K562 (cell line): Measurements from ENCODE around the gene BCL10. TPM values are rescaled to one million over a fixed set of nuclear protein-coding genes. Genes with fewer than 3 reads are reported as not detected.

Experiments used
- ATAC-seq: fragments of 200-7000 bp; cut with Tn5 transposase; 3 replicates; pipeline ENCODE4 v1.9.1; 2020; ENCODE audit warnings: moderate library complexity
- BruUV-seq: library from RNA; stranded (reverse); fragments of 400-500 nt; replicated peaks from 2 replicates; lab custom pipeline; 2021; lab: Mats Ljungman, UMichigan
- CTCF ChIA-PET: fragments of 300-600 bp; formaldehyde crosslinking; extraction: SDS; loops from one replicate; lab custom pipeline; 2021; ENCODE audit warnings: low intra/inter-chr PET ratio; lab: Yijun Ruan, JAX
- POLR2A ChIA-PET: fragments of 300-600, 350-650 bp; sonication (Branson Sonifier 250); formaldehyde crosslinking; extraction: SDS; loops from one replicate; lab custom pipeline; 2021; ENCODE audit warnings: antibody characterized with exemption, inconsistent platforms; lab: Yijun Ruan, JAX
- DNase-seq, 4 experiments: peaks; one replicate each; pipeline versions ENCODE4 v3.0.0 to v3.0.0-alpha.2; 2011 to 2018; ENCODE audit warnings: low spot score in 3 of 4, mixed read lengths in 3 of 4; ENCODE audit errors: extremely low read depth in 1 of 4
- FAIRE-seq: peaks from 2 replicates; lab custom pipeline; 2011; peaks lifted over from hg19 to GRCh38; lab: Jason Lieb, UNC
- H2AFZ ChIP-seq: 2 replicates; pipeline ENCODE4 v1.6.0; 2011; ENCODE audit warnings: low read depth, low read length, control low read depth, inconsistent platforms
- H3K27ac ChIP-seq: fragments of 200-600 bp; 3 replicates; pipeline ENCODE4 v1.8.0; 2011; ENCODE audit warnings: low read depth, mild to moderate bottlenecking, control low read depth, inconsistent platforms, low read length, moderate library complexity, mixed read lengths; ENCODE audit errors: extremely low read depth
- H3K27me3 ChIP-seq, 2 experiments: fragments of 300-600 bp in 1 of 2; 2 replicates in 1 of 2; 3 replicates in 1 of 2; pipeline versions ENCODE4 v1.6.0 to v1.8.0; 2011; ENCODE audit warnings: inconsistent platforms in 2 of 2, low read length in 2 of 2, mild to moderate bottlenecking in 1 of 2, mixed read lengths in 1 of 2, moderate library complexity in 1 of 2; ENCODE audit not compliant: control insufficient read depth in 2 of 2, insufficient read depth in 2 of 2
- H3K36me3 ChIP-seq: fragments of 300-600 bp; 3 replicates; pipeline ENCODE4 v1.8.0; 2011; ENCODE audit warnings: mild to moderate bottlenecking, low read length, inconsistent platforms; ENCODE audit not compliant: control insufficient read depth, insufficient read depth
- H3K4me1 ChIP-seq, 2 experiments: fragments of 200-600 bp in 1 of 2; replicated peaks in 1 of 2; 2 replicates in 1 of 2; 3 replicates in 1 of 2; pipeline versions ENCODE4 v1.5.1 to v1.8.0; 2011; ENCODE audit warnings: inconsistent platforms in 2 of 2, low read length in 2 of 2, mild to moderate bottlenecking in 1 of 2, mixed read lengths in 1 of 2, moderate library complexity in 1 of 2; ENCODE audit not compliant: control insufficient read depth in 2 of 2, insufficient read depth in 2 of 2
- H3K4me2 ChIP-seq: 2 replicates; pipeline ENCODE4 v1.6.1; 2011; ENCODE audit warnings: low read length, control low read depth, inconsistent platforms, mixed read lengths; ENCODE audit not compliant: insufficient read depth
- H3K4me3 ChIP-seq: fragments of 200-600 bp; sonication (generic), shearing (Covaris generic); 2 replicates; pipeline ENCODE4 v1.5.1; 2016; ENCODE audit warnings: control low read depth, inconsistent platforms
- H3K79me2 ChIP-seq: fragments of 200-600 bp; 3 replicates; pipeline ENCODE4 v1.8.0; 2011; ENCODE audit warnings: low read length, inconsistent platforms; ENCODE audit not compliant: control insufficient read depth, insufficient read depth
- H3K9ac ChIP-seq, 2 experiments: 2 replicates each; pipeline versions ENCODE4 v1.6.0 to v1.6.1; 2011; ENCODE audit warnings: low read depth in 2 of 2, low read length in 2 of 2, control low read depth in 1 of 2, inconsistent platforms in 1 of 2, mild to moderate bottlenecking in 1 of 2, mixed read lengths in 1 of 2; ENCODE audit not compliant: insufficient read depth in 1 of 2
- H3K9me1 ChIP-seq: one replicate; pipeline ENCODE4 v1.6.0; 2011; ENCODE audit warnings: inconsistent platforms, mild to moderate bottlenecking, low read length, moderate library complexity; ENCODE audit not compliant: control insufficient read depth, insufficient read depth
- H3K9me3 ChIP-seq: replicated peaks from 2 replicates; pipeline ENCODE4 v1.5.1; 2011; ENCODE audit warnings: low read depth, low read length, inconsistent platforms; ENCODE audit not compliant: control insufficient read depth, insufficient read depth
- H4K20me1 ChIP-seq: replicated peaks from 2 replicates; pipeline ENCODE4 v1.6.1; 2011; ENCODE audit warnings: low read length, inconsistent platforms, mixed read lengths; ENCODE audit not compliant: control insufficient read depth, insufficient read depth
- ARNT ChIP-seq, 2 experiments: fragments of 450-650 bp; IDR thresholded peaks; 2 replicates each; pipeline ENCODE4 v1.6.1; 2016; ENCODE audit warnings: mild to moderate bottlenecking in 1 of 2
- CHCHD3 ChIP-seq: fragments of 250-450 bp; sonication (Bioruptor Pico); IDR thresholded peaks from 2 replicates; pipeline ENCODE4 v2.1.2; 2022; ENCODE audit warnings: mild to moderate bottlenecking
- ETV1 ChIP-seq: fragments of 450-650 bp; conservative IDR thresholded peaks from 2 replicates; pipeline ENCODE4 v1.6.1; 2016; ENCODE audit warnings: missing genetic modification characterization, control low read depth, low read depth, missing compliant biosample characterization
- FOXJ3 ChIP-seq: sonication (generic); formaldehyde crosslinking; IDR thresholded peaks from 2 replicates; pipeline ENCODE4 v1.4.0; 2020; ENCODE audit warnings: mild to moderate bottlenecking, missing genetic modification reagents
- MECOM ChIP-seq: fragments of 250-450 bp; sonication (Bioruptor Pico); IDR thresholded peaks from 2 replicates; pipeline ENCODE4 v1.8.0; 2022; ENCODE audit warnings: inconsistent platforms
- NR3C1 ChIP-seq: sonication (generic); formaldehyde crosslinking; IDR thresholded peaks from 2 replicates; pipeline ENCODE4 v1.8.1; 2022; ENCODE audit warnings: missing genetic modification reagents
- PHF8 ChIP-seq: fragments of 200-600 bp; sonication (generic); IDR thresholded peaks from 2 replicates; pipeline ENCODE4 v1.6.1; 2012; ENCODE audit warnings: mixed run types, mild to moderate bottlenecking, inconsistent platforms, low read length, moderate library complexity, borderline replicate concordance
- PYGO2 ChIP-seq: fragments of 450-650 bp; IDR thresholded peaks from 2 replicates; pipeline ENCODE4 v1.6.1; 2016; ENCODE audit warnings: mild to moderate bottlenecking, missing genetic modification characterization, moderate library complexity, missing compliant biosample characterization
- RUNX1 ChIP-seq: sonication (generic); IDR thresholded peaks from 2 replicates; pipeline ENCODE4 v1.6.1; 2016; ENCODE audit warnings: antibody characterized with exemption, low read depth
- ZC3H4 ChIP-seq: sonication (generic); formaldehyde crosslinking; IDR thresholded peaks from 2 replicates; pipeline ENCODE4 v1.9.0; 2021; ENCODE audit warnings: missing genetic modification reagents, borderline replicate concordance
- ZFP1 ChIP-seq: fragments of 450-650 bp; formaldehyde crosslinking; IDR thresholded peaks from 2 replicates; pipeline ENCODE4 v1.4.0; 2020; ENCODE audit warnings: mild to moderate bottlenecking, mixed read lengths
- ZNF217 ChIP-seq: sonication (generic); formaldehyde crosslinking; IDR thresholded peaks from 2 replicates; pipeline ENCODE4 v1.8.0; 2022; ENCODE audit warnings: mild to moderate bottlenecking, missing genetic modification reagents
- ZNF316 ChIP-seq: fragments of 450-650 bp; IDR thresholded peaks from 2 replicates; pipeline ENCODE4 v1.6.1; 2016
- ZNF561 ChIP-seq: fragments of 450-650 bp; formaldehyde crosslinking; conservative IDR thresholded peaks from 2 replicates; pipeline ENCODE4 v1.4.0; 2020; ENCODE audit warnings: mild to moderate bottlenecking, moderate library complexity
- ZNF584 ChIP-seq: fragments of 200-800 bp; sonication (Bioruptor generic); IDR thresholded peaks from 2 replicates; pipeline ENCODE4 v1.6.1; 2016; ENCODE audit warnings: low read depth, mild to moderate bottlenecking, missing genetic modification characterization, missing compliant biosample characterization
- ZNF75A ChIP-seq: fragments of 450-650 bp; formaldehyde crosslinking; IDR thresholded peaks from 2 replicates; pipeline ENCODE4 v1.4.0; 2020; ENCODE audit warnings: mild to moderate bottlenecking
- ZNF76 ChIP-seq: fragments of 250-450 bp; sonication (Bioruptor Pico); IDR thresholded peaks from 2 replicates; pipeline ENCODE4 v1.4.0; 2020; ENCODE audit warnings: mild to moderate bottlenecking, moderate library complexity, borderline replicate concordance
- WGBS: fragments of 100-300 bp; shearing (Covaris generic); methylation state at CpG from one replicate; pipeline ENCODE4 v1.1.6; 2016; ENCODE audit warnings: low coverage, mixed read lengths; ENCODE audit not compliant: insufficient coverage; ENCODE audit errors: missing lambda C conversion rate; 5-methylcytosine and 5-hydroxymethylcytosine counted together
- in situ Hi-C: fragments of 300-500 bp; cut with MboI; formaldehyde crosslinking; loops from 4 replicates; pipeline ENCODE4 v1.15.0; 2018; ENCODE audit warnings: inconsistent platforms, mixed read lengths
- intact Hi-C: fragments of 100-400 bp; cut with micrococcal nuclease; formaldehyde crosslinking; loops from 2 replicates; pipeline ENCODE4 v1.14.2; 2022
- polyA plus RNA-seq, 8 experiments: library from polyadenylated mRNA; depleted of rRNA in 4 of 8; stranded (reverse) in 5 of 8; unstranded in 3 of 8; fragments of >200 nt; fragmentation: Nextera tagmentation in 2 of 8; fragmentation: Illumina TruSeq in 1 of 8; extraction: Ambion mirVana in 2 of 8; extraction: Trizol in 1 of 8; gene quantifications; 2 replicates each; pipeline versions ENCODE4 v1.2.1 to v1.2.3, GENCODE V29; 2011 to 2014; ENCODE audit warnings: inconsistent platforms in 1 of 8, missing spikeins in 1 of 8
- total RNA-seq, 7 experiments: library from RNA; depleted of rRNA in 6 of 7; stranded (reverse); fragments of >200 nt in 6 of 7; fragmentation: Illumina TruSeq in 2 of 7; extraction: Trizol in 2 of 7; gene quantifications; 2 replicates each; pipeline versions ENCODE4 v1.2.1 to v1.2.3, GENCODE V29; 2011 to 2021; ENCODE audit warnings: low replicate concordance in 1 of 7
- TF ChIP-seq, protein P1 (sequence below): fragments of 250-450 bp; sonication (Bioruptor Pico); IDR thresholded peaks from 2 replicates; pipeline ENCODE4 v1.8.0; 2021; ENCODE audit warnings: moderate library complexity, mild to moderate bottlenecking, inconsistent platforms
- TF ChIP-seq, protein P2 (sequence below): sonication (generic); formaldehyde crosslinking; IDR thresholded peaks from 2 replicates; pipeline ENCODE4 v1.4.0; 2020; ENCODE audit warnings: mild to moderate bottlenecking, missing genetic modification reagents
- TF ChIP-seq, protein P3 (sequence below): sonication (generic); formaldehyde crosslinking; IDR thresholded peaks from 2 replicates; pipeline ENCODE4 v1.8.1; 2022; ENCODE audit warnings: missing genetic modification reagents

Gene BCL10
- total and polyA plus RNA-seq, 9 of the 15 experiments (the other 6 are each of a cell fraction or from before 2014, with no cell fraction given) = 8.0 to 19.4 (median 12.3) TPM

DNA sequence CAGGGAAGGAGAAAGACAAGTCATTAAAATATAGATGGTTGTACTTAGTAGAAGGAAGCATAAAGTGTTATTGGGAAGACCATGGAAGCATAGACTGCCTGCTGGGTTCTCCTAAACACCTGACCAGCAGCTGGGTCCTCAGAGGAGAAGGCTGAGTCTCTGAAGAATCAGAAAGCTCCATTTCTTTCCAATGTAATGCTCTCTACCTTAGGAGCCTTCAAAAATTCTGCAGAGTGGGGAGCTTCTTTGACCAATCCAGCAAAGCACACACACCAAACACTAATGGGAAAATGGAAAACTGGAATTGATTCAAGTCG lies 21.1 kb upstream of the BCL10 start:
- no TSS peak for BruUV-seq
- POLR2A ChIA-PET = no interaction called here
- DNase-seq (no peak), FAIRE-seq (no peak), ATAC-seq (no peak)
- H3K27ac ChIP-seq = no peak overlapping the region
- no peak overlapping the region; the same call in 1 of the 2 replicates for H2AFZ ChIP-seq
- H3K36me3 ChIP-seq = no peaks in the 10 kb centered on the region
- H3K9me3 ChIP-seq = no peaks in the 10 kb centered on the region
- H3K4me1 ChIP-seq = no peaks in the 10 kb centered on the region
- intact Hi-C loops (no loop called here), in situ Hi-C loops (no loop called here)
- H3K4me2 ChIP-seq = no peak overlapping the region
- CTCF ChIA-PET = no interaction called here
- 0% methylated on average over 1 of the region's 1 CpG for WGBS
- H3K27me3 ChIP-seq = peaks cover 4 to 12% of the 10 kb centered on the region in 2 experiments; a peak in 3 of 5 replicates
- no peaks in the 10 kb centered on the region for H4K20me1 ChIP-seq
- TF ChIP-seq PYGO2 (tag) (no peak), CHCHD3 (CRISPR knock-in tag) (no peak), ZNF316 (no peak), MECOM (CRISPR knock-in tag) (no peak), ZC3H4 (CRISPR knock-in tag) (no peak), ZNF75A (CRISPR knock-in tag) (no peak), RUNX1 (no peak), ZFP1 (CRISPR knock-in tag) (no peak), PHF8 (no peak), NR3C1 (no peak), ETV1 (tag) (no peak), ZNF584 (no peak), ARNT (IDR thresholded peaks at IDR 0.05) (no peak), FOXJ3 (CRISPR knock-in tag) (no peak), ZNF217 (CRISPR knock-in tag) (no peak), ZNF561 (CRISPR knock-in tag) (no peak), ZNF76 (CRISPR knock-in tag) (no peak)
- TF ChIP-seq, protein P1, sequence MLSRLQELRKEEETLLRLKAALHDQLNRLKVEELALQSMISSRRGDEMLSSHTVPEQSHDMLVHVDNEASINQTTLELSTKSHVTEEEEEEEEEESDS = no peak
- TF ChIP-seq, protein P2, sequence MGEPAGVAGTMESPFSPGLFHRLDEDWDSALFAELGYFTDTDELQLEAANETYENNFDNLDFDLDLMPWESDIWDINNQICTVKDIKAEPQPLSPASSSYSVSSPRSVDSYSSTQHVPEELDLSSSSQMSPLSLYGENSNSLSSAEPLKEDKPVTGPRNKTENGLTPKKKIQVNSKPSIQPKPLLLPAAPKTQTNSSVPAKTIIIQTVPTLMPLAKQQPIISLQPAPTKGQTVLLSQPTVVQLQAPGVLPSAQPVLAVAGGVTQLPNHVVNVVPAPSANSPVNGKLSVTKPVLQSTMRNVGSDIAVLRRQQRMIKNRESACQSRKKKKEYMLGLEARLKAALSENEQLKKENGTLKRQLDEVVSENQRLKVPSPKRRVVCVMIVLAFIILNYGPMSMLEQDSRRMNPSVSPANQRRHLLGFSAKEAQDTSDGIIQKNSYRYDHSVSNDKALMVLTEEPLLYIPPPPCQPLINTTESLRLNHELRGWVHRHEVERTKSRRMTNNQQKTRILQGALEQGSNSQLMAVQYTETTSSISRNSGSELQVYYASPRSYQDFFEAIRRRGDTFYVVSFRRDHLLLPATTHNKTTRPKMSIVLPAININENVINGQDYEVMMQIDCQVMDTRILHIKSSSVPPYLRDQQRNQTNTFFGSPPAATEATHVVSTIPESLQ (CRISPR knock-in tag) = no peak
- TF ChIP-seq, protein P3, sequence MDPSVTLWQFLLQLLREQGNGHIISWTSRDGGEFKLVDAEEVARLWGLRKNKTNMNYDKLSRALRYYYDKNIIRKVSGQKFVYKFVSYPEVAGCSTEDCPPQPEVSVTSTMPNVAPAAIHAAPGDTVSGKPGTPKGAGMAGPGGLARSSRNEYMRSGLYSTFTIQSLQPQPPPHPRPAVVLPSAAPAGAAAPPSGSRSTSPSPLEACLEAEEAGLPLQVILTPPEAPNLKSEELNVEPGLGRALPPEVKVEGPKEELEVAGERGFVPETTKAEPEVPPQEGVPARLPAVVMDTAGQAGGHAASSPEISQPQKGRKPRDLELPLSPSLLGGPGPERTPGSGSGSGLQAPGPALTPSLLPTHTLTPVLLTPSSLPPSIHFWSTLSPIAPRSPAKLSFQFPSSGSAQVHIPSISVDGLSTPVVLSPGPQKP (CRISPR knock-in tag) = no peak
- no peak overlapping the region for H3K9ac ChIP-seq
- H3K9me1 ChIP-seq = no peaks in the 10 kb centered on the region
- H3K79me2 ChIP-seq = no peaks in the 10 kb centered on the region
- H3K4me3 ChIP-seq = no peak overlapping the region
